Parathyroid adenoma (tissue), 2 donors: ENCODE results near the gene OSBPL2.

Source experiments
- H2AFZ ChIP-seq: fragments of 300-600 bp; sonication (generic); one replicate; pipeline ENCODE4 v1.7.0; 2017; ENCODE audit warnings: antibody characterized with exemption, mild to moderate bottlenecking
- H3K27ac ChIP-seq: fragments of 300-600 bp; sonication (generic); one replicate; pipeline ENCODE4 v1.7.0; 2017
- H3K27me3 ChIP-seq: fragments of 300-600 bp; sonication (generic); one replicate; pipeline ENCODE4 v1.7.0; 2017; ENCODE audit warnings: low read length; ENCODE audit not compliant: control insufficient read depth, insufficient read depth
- H3K36me3 ChIP-seq: fragments of 300-600 bp; sonication (generic); one replicate; pipeline ENCODE4 v1.7.0; 2017; ENCODE audit warnings: low read length; ENCODE audit not compliant: control insufficient read depth, insufficient read depth
- H3K4me1 ChIP-seq: fragments of 300-600 bp; sonication (generic); one replicate; pipeline ENCODE4 v1.7.0; 2017; ENCODE audit warnings: control low read depth
- H3K4me2 ChIP-seq: fragments of 300-600 bp; sonication (generic); one replicate; pipeline ENCODE4 v1.7.0; 2017; ENCODE audit warnings: low read length
- H3K4me3 ChIP-seq: fragments of 300-600 bp; sonication (generic); one replicate; pipeline ENCODE4 v1.7.0; 2017; ENCODE audit warnings: low read depth, low read length
- H3K79me2 ChIP-seq: fragments of 300-600 bp; sonication (generic); one replicate; pipeline ENCODE4 v1.7.0; 2017; ENCODE audit warnings: control low read depth
- H3K9ac ChIP-seq: fragments of 300-600 bp; sonication (generic); one replicate; pipeline ENCODE4 v1.7.0; 2017; ENCODE audit warnings: mild to moderate bottlenecking
- H3K9me3 ChIP-seq: fragments of 300-600 bp; sonication (generic); one replicate; pipeline ENCODE4 v1.7.0; 2017; ENCODE audit warnings: low read length; ENCODE audit not compliant: control insufficient read depth
- CTCF ChIP-seq: fragments of 300-600 bp; sonication (generic); IDR thresholded peaks from one replicate; pipeline ENCODE4 v1.7.0; 2017; ENCODE audit warnings: antibody characterized with exemption, mild to moderate bottlenecking
- donor health status: primary hyperparathyroidism.

OSBPL2 gene

GRCh38 chr20:62193079-62194025, 45.0 kb upstream of the OSBPL2 start:
- no peak for TF ChIP-seq CTCF
- H3K9ac ChIP-seq = no peak overlapping the region

GRCh38 chr20:62195075-62195405, 43.3 kb upstream of the OSBPL2 start:
- Histone ChIP-seq H3K4me2 (no peak overlapping the region), H3K4me3 (no peak overlapping the region), H3K9me3 (no peaks in the 10 kb centered on the region), H3K9ac (no peak overlapping the region), H3K4me1 (no peaks in the 10 kb centered on the region), H3K36me3 (no peaks in the 10 kb centered on the region), H3K27ac (no peak overlapping the region), H3K79me2 (peaks cover 10% of the 10 kb centered on the region), H3K27me3 (no peaks in the 10 kb centered on the region), H2AFZ (no peak overlapping the region)
- no peak for TF ChIP-seq CTCF

More at GRCh38 chr20:62193079-62194025, 45.0 kb upstream of the OSBPL2 start:
- no peak overlapping the region for H3K4me2 ChIP-seq
- no peaks in the 10 kb centered on the region for H3K9me3 ChIP-seq
- H3K4me3 ChIP-seq = no peak overlapping the region
- no peaks in the 10 kb centered on the region for H3K36me3 ChIP-seq
- H3K27me3 ChIP-seq = no peaks in the 10 kb centered on the region
- H3K4me1 ChIP-seq = no peaks in the 10 kb centered on the region
- no peak overlapping the region for H3K27ac ChIP-seq
- H3K79me2 ChIP-seq = peaks cover 19% of the 10 kb centered on the region
- no peak overlapping the region for H2AFZ ChIP-seq

- H3K4me2 ChIP-seq = no peak overlapping the region
- no peak overlapping the region for H3K27ac ChIP-seq
- no peak for TF ChIP-seq CTCF
- H3K36me3 ChIP-seq = no peaks in the 10 kb centered on the region
- H3K9ac ChIP-seq = no peak overlapping the region
- H3K4me3 ChIP-seq = no peak overlapping the region
- no peaks in the 10 kb centered on the region for H3K4me1 ChIP-seq
- H3K79me2 ChIP-seq = peaks cover 3% of the 10 kb centered on the region
- H3K27me3 ChIP-seq = no peaks in the 10 kb centered on the region
- H2AFZ ChIP-seq = no peak overlapping the region
- no peaks in the 10 kb centered on the region for H3K9me3 ChIP-seq
Measured at GRCh38 chr20:62195736-62196135, 42.6 kb upstream of the OSBPL2 start.

- no peak for TF ChIP-seq CTCF
- no peak overlapping the region for H3K4me3 ChIP-seq
- H3K36me3 ChIP-seq = no peaks in the 10 kb centered on the region
- no peak overlapping the region for H3K9ac ChIP-seq
- no peaks in the 10 kb centered on the region for H3K4me1 ChIP-seq
- no peaks in the 10 kb centered on the region for H3K9me3 ChIP-seq
- no peaks in the 10 kb centered on the region for H3K27me3 ChIP-seq
- H3K79me2 ChIP-seq = peaks cover 3% of the 10 kb centered on the region
- no peak overlapping the region for H3K4me2 ChIP-seq
- H2AFZ ChIP-seq = no peak overlapping the region
- H3K27ac ChIP-seq = no peak overlapping the region
Measured at GRCh38 chr20:62196286-62196685, 42.0 kb upstream of the OSBPL2 start.

GRCh38 chr20:62197311-62197710, 41.0 kb upstream of the OSBPL2 start:
- Histone ChIP-seq H3K9ac (no peak overlapping the region), H3K9me3 (no peaks in the 10 kb centered on the region), H3K27ac (no peak overlapping the region), H2AFZ (no peak overlapping the region), H3K4me2 (no peak overlapping the region), H3K27me3 (no peaks in the 10 kb centered on the region), H3K4me1 (no peaks in the 10 kb centered on the region), H3K79me2 (peaks cover 3% of the 10 kb centered on the region), H3K4me3 (no peak overlapping the region), H3K36me3 (no peaks in the 10 kb centered on the region)
- TF ChIP-seq CTCF = no peak
